Measurements from ENCODE around the gene MCM10. TPM values are rescaled to one million over a fixed set of nuclear protein-coding genes. Genes with fewer than 3 reads are reported as not detected.

Gene MCM10
- total RNA-seq, 1 donor from 2014 or later, result 44.5 TPM

- peaks cover 5% of the 10 kb centered on the region for H3K27me3 Mint-ChIP-seq (ENCODE audit: insufficient read depth, low read depth)
- no peak for DNase-seq (ENCODE audit: low spot score)
- peaks cover 18% of the 10 kb centered on the region for H3K4me1 ChIP-seq
Measured at GRCh38 chr10:13144814-13145213, 16.5 kb upstream of the MCM10 start.

GRCh38 chr10:13146379-13146778, 15.0 kb upstream of the MCM10 start:
- Histone ChIP-seq H3K4me2 (no peak overlapping the region), H3K36me3 (no peaks in the 10 kb centered on the region), H3K9me3 (ENCODE audit: low read depth) (no peaks in the 10 kb centered on the region), H3F3A (ENCODE audit: low read depth) (no peaks in the 10 kb centered on the region), H4K20me1 (ENCODE audit: low read depth) (no peaks in the 10 kb centered on the region), H3K27me3 (no peaks in the 10 kb centered on the region), H3K4me3 (no peak overlapping the region), H3K4me1 (peaks cover 5% of the 10 kb centered on the region), H3K79me2 (ENCODE audit: low read depth) (no peaks in the 10 kb centered on the region), H2AFZ (replicated peaks) (no peak overlapping the region), H3K9ac (no peak overlapping the region), H3K27ac (no peak overlapping the region)
- no peak overlapping the region for H3K27ac Mint-ChIP-seq
- H3K4me1 Mint-ChIP-seq, result no peaks in the 10 kb centered on the region
- no peak overlapping the region for H3K4me3 Mint-ChIP-seq
- peaks cover 5% of the 10 kb centered on the region for H3K27me3 Mint-ChIP-seq (ENCODE audit: insufficient read depth, low read depth)
- H3K9me3 Mint-ChIP-seq, result no peaks in the 10 kb centered on the region
- H3K36me3 Mint-ChIP-seq, result no peaks in the 10 kb centered on the region
- no peak for TF ChIP-seq EZH2 (IDR thresholded peaks at IDR 0.05)
- TF ChIP-seq EZH2phosphoT487 (IDR thresholded peaks at IDR 0.05), result no peak
- TF ChIP-seq CTCF (IDR thresholded peaks at IDR 0.05), result no peak
- no peak for DNase-seq (ENCODE audit: low spot score)

More at GRCh38 chr10:13144814-13145213, 16.5 kb upstream of the MCM10 start:
- H3K27me3 ChIP-seq, result no peaks in the 10 kb centered on the region
- H3F3A ChIP-seq (ENCODE audit: low read depth), result peaks cover 11% of the 10 kb centered on the region
- Mint-ChIP-seq H3K4me3 (no peak overlapping the region), H3K9me3 (no peaks in the 10 kb centered on the region), H3K27ac (no peak overlapping the region), H3K36me3 (no peaks in the 10 kb centered on the region), H3K4me1 (no peaks in the 10 kb centered on the region)
- TF ChIP-seq EZH2 (IDR thresholded peaks at IDR 0.05), result no peak
- TF ChIP-seq CTCF (IDR thresholded peaks at IDR 0.05), result no peak
- no peaks in the 10 kb centered on the region for H3K9me3 ChIP-seq (ENCODE audit: low read depth)
- H3K4me2 ChIP-seq, result no peak overlapping the region
- H2AFZ ChIP-seq (replicated peaks), result no peak overlapping the region
- H3K36me3 ChIP-seq, result no peaks in the 10 kb centered on the region
- H3K9ac ChIP-seq, result no peak overlapping the region
- no peak overlapping the region for H3K27ac ChIP-seq
- H4K20me1 ChIP-seq (ENCODE audit: low read depth), result no peaks in the 10 kb centered on the region
- H3K79me2 ChIP-seq (ENCODE audit: low read depth), result no peaks in the 10 kb centered on the region
- no peak overlapping the region for H3K4me3 ChIP-seq

GRCh38 chr10:13147161-13147560, 14.2 kb upstream of the MCM10 start:
- Histone ChIP-seq H2AFZ (replicated peaks) (no peak overlapping the region), H3K9ac (no peak overlapping the region), H3K36me3 (no peaks in the 10 kb centered on the region), H3F3A (ENCODE audit: low read depth) (no peaks in the 10 kb centered on the region), H3K27me3 (no peaks in the 10 kb centered on the region), H3K4me3 (no peak overlapping the region), H3K27ac (no peak overlapping the region), H3K4me2 (no peak overlapping the region), H3K9me3 (ENCODE audit: low read depth) (no peaks in the 10 kb centered on the region), H4K20me1 (ENCODE audit: low read depth) (no peaks in the 10 kb centered on the region), H3K79me2 (ENCODE audit: low read depth) (no peaks in the 10 kb centered on the region), H3K4me1 (no peaks in the 10 kb centered on the region)
- no peaks in the 10 kb centered on the region for H3K9me3 Mint-ChIP-seq
- no peak overlapping the region for H3K27ac Mint-ChIP-seq
- H3K4me3 Mint-ChIP-seq, result no peak overlapping the region
- H3K4me1 Mint-ChIP-seq, result no peaks in the 10 kb centered on the region
- no peaks in the 10 kb centered on the region for H3K36me3 Mint-ChIP-seq
- H3K27me3 Mint-ChIP-seq (ENCODE audit: insufficient read depth, low read depth), result peaks cover 4% of the 10 kb centered on the region
- no peak for DNase-seq (ENCODE audit: low spot score)
- TF ChIP-seq EZH2 (IDR thresholded peaks at IDR 0.05), result no peak
- TF ChIP-seq EZH2phosphoT487 (IDR thresholded peaks at IDR 0.05), result no peak
- no peak for TF ChIP-seq CTCF (IDR thresholded peaks at IDR 0.05)

All from neural progenitor cell (in vitro differentiated cells).